Ovary (tissue), 9 donors: ENCODE measurements around the gene ZSCAN21. TPM values are rescaled to one million over a fixed set of nuclear protein-coding genes. Genes with fewer than 3 reads are reported as not detected.

Source experiments
- DNase-seq, 5 donors: peaks; one replicate each; pipeline ENCODE4 v3.0.0-alpha.2; 2019 to 2020
- H3K27ac ChIP-seq, 2 donors: fragments of 200-600 bp; one replicate each; pipeline versions ENCODE4 v1.5.1 to v1.8.0; 2019 to 2022
- H3K27me3 ChIP-seq: fragments of 200-600 bp; one replicate; pipeline ENCODE4 v1.8.0; 2022
- H3K36me3 ChIP-seq: fragments of 200-600 bp; sonication (generic); one replicate; pipeline ENCODE4 v1.5.1; 2019
- H3K4me1 ChIP-seq: one replicate; pipeline ENCODE4 v1.8.1; 2013; ENCODE audit warnings: mild to moderate bottlenecking, moderate library complexity; ENCODE audit not compliant: insufficient read depth
- H3K4me3 ChIP-seq: fragments of 200-600 bp; sonication (generic); one replicate; pipeline ENCODE4 v1.5.1; 2017
- H3K9me3 ChIP-seq, 2 donors: fragments of 200-600 bp in 1 of 2; sonication (generic) in 1 of 2; one replicate each; pipeline versions ENCODE4 v1.5.1 to v1.8.1; 2013 to 2019; ENCODE audit warnings: mild to moderate bottlenecking in 1 of 2, moderate library complexity in 1 of 2
- CTCF ChIP-seq, 3 donors: fragments of 450-650 bp in 2 of 3; fragments of 200-600 bp in 1 of 3; IDR thresholded peaks; one replicate each; pipeline versions ENCODE4 v1.5.1 to v1.8.0; 2016 to 2022; ENCODE audit warnings: antibody characterized with exemption in 3 of 3, mild to moderate bottlenecking in 1 of 3
- EP300 ChIP-seq: sonication (generic); formaldehyde crosslinking; IDR thresholded peaks from one replicate; pipeline ENCODE4 v1.6.1; 2017; ENCODE audit warnings: antibody characterized with exemption
- POLR2A ChIP-seq: fragments of 450-650 bp; IDR thresholded peaks from one replicate; pipeline ENCODE4 v1.6.1; 2017; ENCODE audit warnings: antibody characterized with exemption, mild to moderate bottlenecking, moderate library complexity
- WGBS, 3 donors: extraction: QIAGEN DNeasy Blood & Tissue Kit in 1 of 3; methylation state at CpG; one replicate each; pipeline versions ENCODE4 v1.1.5 to v1.1.7; 2013 to 2017; 5-methylcytosine and 5-hydroxymethylcytosine counted together
- intact Hi-C, 4 donors: fragments of 100-400 bp; cut with DNase I; formaldehyde crosslinking; loops; one replicate each; pipeline versions ENCODE4 v1.11.0 to v1.15.1; 2022 to 2023
- polyA plus RNA-seq, 2 donors: library from polyadenylated mRNA; stranded (reverse); fragments of 200-250 nt in 1 of 2; fragments of 350-450 nt in 1 of 2; fragmentation: Illumina TruSeq in 1 of 2; extraction: RNeasy Lipid Tissue Mini Kit (QIAGEN cat#74804) in 1 of 2; gene quantifications; one replicate each; pipeline ENCODE4 v1.2.3, GENCODE V29; 2013 to 2014
- total RNA-seq, 7 donors: library from RNA; depleted of rRNA in 2 of 7; stranded (reverse); fragments of >200 nt in 2 of 7; fragmentation: NEBNext Ultra II Directional in 3 of 7; extraction: Animal tissue kit (Norgen Biotek cat#: 25700) in 3 of 7; gene quantifications; one replicate each; pipeline versions ENCODE4 v1.1.0 to v1.2.4, GENCODE V29; 2016 to 2023
- donor health status: DM: no; HTN: no; CAD: no; lungs with moderate emphysema.
- donor health status: DM: no; HTN: no; CAD: no.
- donor health status: Bipolar disorder and iron deficiency.
- donor health status: DM: yes; HTN: yes; CAD: no.
- donor health status: DM: no; HTN: no; CAD: no.
- donor health status: DM: yes; HTN: yes; CAD: no.

ZSCAN21 gene
- total and polyA plus RNA-seq, 9 donors = 9.2 to 16.2 (median 12.3) TPM

GRCh38 chr7:100059251-100059739, 9.7 kb downstream of the ZSCAN21 start:
- intact Hi-C loops = no loop called here
- WGBS, 3 donors = 88 to 89% (median 88%) methylated on average over 5 of the region's 5 CpGs
- H3K36me3 ChIP-seq = no peaks in the 10 kb centered on the region

GRCh38 chr7:100061518-100062193, 12.1 kb downstream of the ZSCAN21 start:
- no peaks in the 10 kb centered on the region for H3K27me3 ChIP-seq
- intact Hi-C loops = no loop called here
- no peak overlapping the region for H3K4me3 ChIP-seq
- no peaks in the 10 kb centered on the region for H3K9me3 ChIP-seq
- H3K27ac ChIP-seq = no peak overlapping the region
- no peak for DNase-seq
- no peaks in the 10 kb centered on the region for H3K36me3 ChIP-seq
- TF ChIP-seq POLR2A (no peak), CTCF (IDR thresholded peaks at IDR 0.05) (no peak)
- 91 to 94% (median 93%) methylated on average over 11 of the region's 11 CpGs for WGBS, 3 donors
- peaks cover 5% of the 10 kb centered on the region for H3K4me1 ChIP-seq

More at GRCh38 chr7:100059251-100059739, 9.7 kb downstream of the ZSCAN21 start:
- no peak overlapping the region for H3K4me3 ChIP-seq
- DNase-seq = no peak
- no peaks in the 10 kb centered on the region for H3K4me1 ChIP-seq
- H3K9me3 ChIP-seq = no peaks in the 10 kb centered on the region
- TF ChIP-seq CTCF (IDR thresholded peaks at IDR 0.05) = no peak
- H3K27ac ChIP-seq = no peak overlapping the region
- no peaks in the 10 kb centered on the region for H3K27me3 ChIP-seq

DNA sequence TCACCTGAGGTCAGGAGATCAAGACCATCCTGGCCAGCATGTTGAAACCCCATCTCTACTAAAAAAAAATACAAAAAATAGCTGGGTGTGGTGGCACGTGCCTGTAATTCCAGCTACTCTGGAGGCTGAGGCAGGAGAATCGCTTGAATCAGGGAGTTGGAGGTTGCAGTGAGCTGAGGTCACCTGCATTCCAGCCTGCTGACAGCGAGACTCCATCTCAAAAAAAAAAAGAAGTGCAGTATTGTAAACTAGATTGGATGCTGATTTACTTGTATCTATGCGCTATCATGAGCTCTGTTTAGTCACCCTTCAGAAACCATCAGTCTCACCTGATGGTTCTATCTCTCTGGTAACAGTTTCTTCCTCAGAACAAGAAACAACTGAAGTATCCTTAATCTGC, 13.8 kb downstream of the ZSCAN21 start:
- no peak overlapping the region for H3K4me3 ChIP-seq

GRCh38 chr7:100064162-100064561, 14.6 kb downstream of the ZSCAN21 start:
- no peak overlapping the region for H3K27ac ChIP-seq
- no peak overlapping the region for H3K4me3 ChIP-seq
- H3K9me3 ChIP-seq = no peaks in the 10 kb centered on the region
- whole genome bisulfite sequencing, 3 donors = 86 to 91% (median 88%) methylated on average over 9 of the region's 9 CpGs
- intact Hi-C loops = no loop called here
- no peaks in the 10 kb centered on the region for H3K27me3 ChIP-seq
- H3K4me1 ChIP-seq = peaks cover 5% of the 10 kb centered on the region
- DNase-seq = no peak
- TF ChIP-seq CTCF (IDR thresholded peaks at IDR 0.05) (no peak), EP300 (no peak), POLR2A (no peak)
- H3K36me3 ChIP-seq = no peaks in the 10 kb centered on the region

More for the DNA sequence above, 13.8 kb downstream of the ZSCAN21 start:
- 86 to 95% (median 94%) methylated on average over 4 of the region's 4 CpGs for WGBS, 3 donors
- H3K27me3 ChIP-seq = no peaks in the 10 kb centered on the region
- no peak overlapping the region for H3K27ac ChIP-seq
- DNase-seq = no peak
- no peak for TF ChIP-seq CTCF (IDR thresholded peaks at IDR 0.05)
- no peak for TF ChIP-seq POLR2A
- TF ChIP-seq EP300 = no peak
- H3K36me3 ChIP-seq = no peaks in the 10 kb centered on the region
- peaks cover 5% of the 10 kb centered on the region for H3K4me1 ChIP-seq
- intact Hi-C loops = no loop called here
- H3K9me3 ChIP-seq = no peaks in the 10 kb centered on the region
